Activated naive CD8-positive, alpha-beta T cell treated with anti-CD3 and anti-CD28 coated beads, Interleukin-2, amount 10 ng/mL, durations not matched to agents 7 days and 5 days (primary cell): ENCODE results near the gene NEMF. TPM values are rescaled to one million over a fixed set of nuclear protein-coding genes. Genes with fewer than 3 reads are reported as not detected.
"Not testable (repeated sequence)": the region's sequence is repeated elsewhere in the genome, so short reads cannot be mapped to it uniquely, and the experiment has no call there.

Source experiments
- ATAC-seq: fragments of 150-1000 bp; cut with Tn5 transposase; one replicate; pipeline ENCODE4 v1.10.0; 2021; ENCODE audit warnings: low read depth, moderate library complexity
- POLR2A ChIA-PET: fragments of 350-600 bp; sonication (Branson Sonifier 250); formaldehyde crosslinking; loops from one replicate; lab custom pipeline; 2021; ENCODE audit warnings: antibody characterized with exemption; lab: Charles Lee
- DNase-seq: peaks from one replicate; pipeline ENCODE4 v3.0.0; 2021
- H3K27ac Mint-ChIP-seq: one replicate; pipeline ENCODE4 v1.8.0; 2022; ENCODE audit warnings: mild to moderate bottlenecking, mixed read lengths
- H3K27me3 Mint-ChIP-seq: one replicate; pipeline ENCODE4 v1.8.0; 2022; ENCODE audit warnings: mild to moderate bottlenecking, moderate library complexity, mixed read lengths
- H3K36me3 Mint-ChIP-seq: one replicate; pipeline ENCODE4 v1.8.0; 2021; ENCODE audit warnings: mild to moderate bottlenecking, mixed read lengths
- H3K4me1 Mint-ChIP-seq: one replicate; pipeline ENCODE4 v1.8.0; 2021; ENCODE audit warnings: mixed read lengths
- H3K4me3 Mint-ChIP-seq: one replicate; pipeline ENCODE4 v1.8.0; 2022; ENCODE audit warnings: mild to moderate bottlenecking, moderate library complexity, mixed read lengths
- H3K9me3 Mint-ChIP-seq: one replicate; pipeline ENCODE4 v1.8.0; 2021; ENCODE audit warnings: mixed read lengths
- total RNA-seq, 2 experiments: library from RNA; stranded (reverse); gene quantifications; one replicate each; pipeline ENCODE4 v1.2.3, GENCODE V29; 2021

Gene NEMF
- total RNA-seq, 2 experiments from 2014 or later: 90.1 to 91.1 TPM

DNA sequence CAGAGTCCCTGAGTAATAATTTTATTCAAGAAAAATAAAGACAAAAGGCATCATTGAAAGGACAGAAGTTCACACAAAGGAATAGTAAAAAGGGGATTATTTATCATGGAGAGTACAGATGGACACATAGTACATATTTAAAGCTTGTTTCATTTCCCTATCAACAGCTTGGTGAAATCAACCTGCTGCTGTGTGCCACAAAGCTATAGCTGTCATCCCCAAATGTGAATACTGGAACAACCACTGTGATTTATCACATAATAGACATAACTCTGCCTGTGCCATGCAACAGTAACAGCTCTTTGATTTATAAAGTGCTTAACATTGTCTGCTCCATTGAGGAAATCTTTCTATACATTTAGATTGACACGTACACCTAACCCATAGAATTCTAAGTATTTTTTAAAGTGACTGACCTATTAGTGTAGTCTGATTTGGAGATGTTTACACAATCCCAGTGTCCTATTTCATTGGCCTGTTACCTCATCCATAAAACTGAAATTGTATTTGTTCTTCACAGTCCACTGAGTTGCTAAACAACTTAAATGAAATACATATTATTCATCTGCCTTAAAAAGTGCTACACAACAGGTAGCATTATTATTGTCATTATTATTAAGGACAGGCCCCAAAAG lies 3.3 kb downstream of the NEMF start:
- Mint-ChIP-seq H3K27me3 (no peaks in the 10 kb centered on the region), H3K9me3 (no peaks in the 10 kb centered on the region), H3K27ac (no peak overlapping the region), H3K4me1 (peaks cover 24% of the 10 kb centered on the region), H3K4me3 (no peak overlapping the region), H3K36me3 (peaks cover 27% of the 10 kb centered on the region)
- no peak for ATAC-seq
- POLR2A ChIA-PET: interaction anchor here (1.3 to 5.2 kb wide), 2 partner anchors 13 to 268 kb away, joined by 5 to 110 read pairs; partner anchors contain the start of gene VCPKMT
- no peak for DNase-seq

DNA sequence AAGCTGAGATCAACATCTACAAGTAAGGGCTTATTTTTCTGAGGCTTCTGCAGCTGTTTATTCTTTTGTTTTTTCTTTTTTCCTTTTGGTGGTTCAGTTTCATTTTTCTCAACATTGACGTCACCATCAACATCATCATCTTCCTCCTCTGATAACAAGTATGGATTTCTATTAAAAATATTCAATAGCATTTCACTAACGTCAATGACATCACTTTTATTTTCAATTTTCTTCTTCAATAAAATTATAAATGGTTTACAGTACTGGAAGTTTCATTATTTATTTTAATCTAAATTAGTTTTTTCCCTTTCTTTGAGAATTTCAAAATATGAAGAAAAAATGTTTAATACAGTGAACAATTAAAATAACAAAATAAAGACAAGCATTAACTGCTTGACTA lies 23.9 kb downstream of the NEMF start:
- POLR2A ChIA-PET: interaction anchor here (2.6 kb wide), 1 partner anchor 194 kb away, joined by 8 read pairs; the partner anchor contains the start of gene DNAAF2
- Mint-ChIP-seq H3K9me3 (no peaks in the 10 kb centered on the region), H3K4me1 (peaks cover 8% of the 10 kb centered on the region), H3K27ac (no peak overlapping the region), H3K27me3 (no peaks in the 10 kb centered on the region), H3K36me3 (peaks cover 43% of the 10 kb centered on the region), H3K4me3 (no peak overlapping the region)
- no peak for DNase-seq
- ATAC-seq: no peak

DNA sequence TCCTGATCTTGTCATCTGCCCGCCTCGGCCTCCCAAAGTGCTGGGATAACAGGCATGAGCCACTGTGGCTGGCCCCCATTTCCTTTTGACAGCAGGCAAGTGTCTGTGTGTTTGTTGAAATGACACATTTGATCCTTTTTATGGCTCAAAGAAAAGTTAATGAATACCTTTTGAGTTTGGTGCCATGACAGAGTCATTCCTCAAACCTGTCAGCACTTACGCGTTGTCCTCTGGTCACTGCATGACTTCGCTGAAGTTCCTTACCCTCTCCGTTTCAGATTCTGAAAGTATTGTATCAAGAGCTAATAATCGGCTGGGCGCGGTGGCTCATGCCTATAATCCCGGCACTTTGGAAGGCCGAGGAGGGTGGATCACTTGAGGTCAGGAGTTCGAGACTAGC lies 32.4 kb downstream of the NEMF start:
- Mint-ChIP-seq H3K36me3 (peaks cover 61% of the 10 kb centered on the region), H3K27ac (no peak overlapping the region)
- POLR2A ChIA-PET: no interaction called here

GRCh38 chr14:49816844-49817243 lies 35.7 kb downstream of the NEMF start:
- POLR2A ChIA-PET: no interaction called here
- no peak for ATAC-seq

More for the DNA sequence above, 32.4 kb downstream of the NEMF start:
- DNase-seq: no peak
- Mint-ChIP-seq H3K27me3 (no peaks in the 10 kb centered on the region), H3K4me3 (no peak overlapping the region), H3K4me1 (no peaks in the 10 kb centered on the region), H3K9me3 (peaks cover 6% of the 10 kb centered on the region)
- ATAC-seq: no peak

DNA sequence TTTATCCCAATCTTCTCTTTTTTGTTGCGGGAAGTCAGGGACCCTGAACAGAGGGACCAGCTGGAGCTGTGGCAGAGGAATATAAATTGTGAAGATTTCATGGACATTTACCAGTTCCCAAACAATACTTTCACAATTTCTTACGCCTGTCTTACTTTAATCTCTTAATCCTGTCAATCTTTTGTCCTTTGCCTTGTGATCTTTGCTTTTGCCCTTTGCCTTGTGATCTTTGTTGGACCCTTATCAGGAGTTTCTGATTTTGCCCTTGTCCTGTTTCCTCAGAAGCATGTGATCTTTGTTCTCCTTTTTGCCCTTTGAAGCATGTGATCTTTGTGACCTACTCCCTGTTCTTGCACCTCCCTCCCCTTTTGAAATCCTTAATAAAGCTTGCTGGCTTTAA lies 36.5 kb downstream of the NEMF start:
- H3K4me3 Mint-ChIP-seq, H3K27ac Mint-ChIP-seq, H3K4me1 Mint-ChIP-seq, DNase-seq, H3K9me3 Mint-ChIP-seq, POLR2A ChIA-PET, ATAC-seq, H3K27me3 Mint-ChIP-seq: not testable (repeated sequence)
- peaks cover 75% of the 10 kb centered on the region for H3K36me3 Mint-ChIP-seq

More at GRCh38 chr14:49816844-49817243, 35.7 kb downstream of the NEMF start:
- Mint-ChIP-seq H3K27me3 (no peaks in the 10 kb centered on the region), H3K27ac (no peak overlapping the region), H3K4me3 (no peak overlapping the region), H3K9me3 (peaks cover 8% of the 10 kb centered on the region), H3K4me1 (no peaks in the 10 kb centered on the region), H3K36me3 (peaks cover 71% of the 10 kb centered on the region)
- no peak for DNase-seq

GRCh38 chr14:49808780-49809179 lies 43.8 kb downstream of the NEMF start:
- H3K4me1 Mint-ChIP-seq: peaks cover 7% of the 10 kb centered on the region
- no peak for ATAC-seq
- no peak overlapping the region for H3K27ac Mint-ChIP-seq
- POLR2A ChIA-PET: no interaction called here
- peaks cover 1% of the 10 kb centered on the region for H3K9me3 Mint-ChIP-seq
- peaks cover 50% of the 10 kb centered on the region for H3K36me3 Mint-ChIP-seq
- DNase-seq: no peak
- H3K4me3 Mint-ChIP-seq: no peak overlapping the region
- H3K27me3 Mint-ChIP-seq: no peaks in the 10 kb centered on the region

- Mint-ChIP-seq H3K4me3 (no peak overlapping the region), H3K27ac (no peak overlapping the region), H3K27me3 (no peaks in the 10 kb centered on the region), H3K4me1 (no peaks in the 10 kb centered on the region), H3K36me3 (peaks cover 35% of the 10 kb centered on the region), H3K9me3 (no peaks in the 10 kb centered on the region)
- POLR2A ChIA-PET: no interaction called here
- DNase-seq: no peak
- ATAC-seq: no peak
These were observed 56.6 kb downstream of the NEMF start for GRCh38 chr14:49796025-49796424.

- no peaks in the 10 kb centered on the region for H3K9me3 Mint-ChIP-seq
- no peaks in the 10 kb centered on the region for H3K4me1 Mint-ChIP-seq
These were observed 60.0 kb downstream of the NEMF start for GRCh38 chr14:49792618-49793017.

DNA sequence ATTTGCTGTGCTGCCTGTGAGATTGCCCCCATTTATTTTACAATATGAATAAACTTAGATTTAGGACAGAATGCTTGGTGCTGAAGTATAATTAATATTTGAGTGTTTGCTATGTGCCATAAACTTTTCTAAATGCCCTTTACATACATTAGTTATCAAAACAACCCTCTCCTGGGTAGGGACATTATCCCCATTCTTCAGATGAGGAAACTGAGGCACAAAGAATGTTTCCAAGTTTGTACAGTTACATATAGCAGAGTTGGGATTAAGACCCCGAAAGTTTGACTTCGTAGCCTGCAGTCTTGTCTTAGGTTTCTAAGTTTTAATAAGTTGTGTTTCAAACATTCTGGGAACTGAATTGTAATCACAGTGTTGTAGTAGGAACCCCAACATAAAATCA lies 66.3 kb downstream of the NEMF start:
- Mint-ChIP-seq H3K9me3 (no peaks in the 10 kb centered on the region), H3K36me3 (peaks cover 41% of the 10 kb centered on the region), H3K4me3 (no peak overlapping the region), H3K4me1 (no peaks in the 10 kb centered on the region), H3K27me3 (no peaks in the 10 kb centered on the region), H3K27ac (no peak overlapping the region)
- ATAC-seq: no peak
- DNase-seq: no peak
- POLR2A ChIA-PET: no interaction called here

More at GRCh38 chr14:49792618-49793017, 60.0 kb downstream of the NEMF start:
- Mint-ChIP-seq H3K36me3 (peaks cover 42% of the 10 kb centered on the region), H3K27me3 (no peaks in the 10 kb centered on the region), H3K4me3 (no peak overlapping the region), H3K27ac (no peak overlapping the region)
- ATAC-seq: no peak
- POLR2A ChIA-PET: no interaction called here
- DNase-seq: no peak

DNA sequence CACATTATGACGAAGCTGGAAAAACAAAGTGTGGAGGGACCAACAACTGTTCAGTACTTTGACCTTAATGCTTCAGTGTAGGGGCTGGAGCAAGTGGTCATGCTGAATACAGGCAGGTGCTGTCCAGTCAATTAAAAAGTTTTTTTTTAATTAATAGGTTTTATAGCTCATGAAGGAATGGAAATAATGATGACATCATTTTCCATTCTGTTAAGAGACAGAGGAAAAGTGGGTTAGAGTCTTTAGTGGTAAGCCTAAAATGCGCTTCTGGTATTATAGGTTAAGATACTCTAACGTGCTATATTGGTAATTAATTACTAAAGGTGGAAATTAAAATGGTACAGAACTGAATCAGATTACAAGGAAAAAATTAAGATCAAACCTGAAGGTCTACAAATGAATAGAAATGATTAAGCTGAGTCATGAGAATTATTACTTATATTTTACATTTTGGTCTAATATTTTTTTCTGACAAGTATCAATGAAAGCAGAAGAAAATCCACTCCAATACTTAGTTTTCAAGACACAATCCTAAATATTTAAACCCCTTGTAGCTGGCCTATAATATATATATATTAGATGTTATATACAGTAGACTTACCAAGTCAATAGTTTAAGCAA lies 69.1 kb downstream of the NEMF start:
- H3K4me1 Mint-ChIP-seq: no peaks in the 10 kb centered on the region
- ATAC-seq: no peak
- POLR2A ChIA-PET: interaction anchor here (0.6 kb wide), 1 partner anchor 494 kb away, joined by 4 read pairs; no protein-coding TSS in a partner anchor
- H3K9me3 Mint-ChIP-seq: no peaks in the 10 kb centered on the region
- H3K27ac Mint-ChIP-seq: no peak overlapping the region
- H3K27me3 Mint-ChIP-seq: no peaks in the 10 kb centered on the region
- peaks cover 30% of the 10 kb centered on the region for H3K36me3 Mint-ChIP-seq
- H3K4me3 Mint-ChIP-seq: no peak overlapping the region
- DNase-seq: no peak

DNA sequence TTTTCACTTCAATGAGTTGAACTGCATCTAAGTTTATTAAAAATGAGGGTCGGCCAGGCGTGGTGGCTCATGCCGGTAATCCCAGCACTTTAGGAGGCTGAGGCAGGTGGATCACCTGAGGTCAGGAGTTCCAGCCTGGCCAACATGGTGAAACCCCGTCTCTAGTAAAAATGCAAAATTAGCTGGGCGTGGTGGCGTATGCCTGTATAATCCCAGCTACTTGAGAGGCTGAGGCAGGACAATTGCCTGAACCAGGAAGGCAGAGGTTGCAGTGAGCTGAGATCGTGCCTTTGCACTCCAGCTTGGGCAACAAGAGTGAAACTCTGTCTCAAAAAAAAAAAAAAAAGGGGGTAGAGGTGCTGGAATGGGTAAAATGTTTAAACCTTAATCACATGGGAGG lies 71.5 kb downstream of the NEMF start:
- POLR2A ChIA-PET: interaction anchor here (0.6 to 2.4 kb wide), 2 partner anchors 13 to 320 kb away, joined by 3 to 16 read pairs; partner anchors contain the start of gene KLHDC2
- H3K27me3 Mint-ChIP-seq, ATAC-seq, H3K9me3 Mint-ChIP-seq, H3K4me3 Mint-ChIP-seq, H3K4me1 Mint-ChIP-seq, DNase-seq: not testable (repeated sequence)
- Mint-ChIP-seq H3K36me3 (peaks cover 29% of the 10 kb centered on the region), H3K27ac (peak overlapping the region; percentile 22)

DNA sequence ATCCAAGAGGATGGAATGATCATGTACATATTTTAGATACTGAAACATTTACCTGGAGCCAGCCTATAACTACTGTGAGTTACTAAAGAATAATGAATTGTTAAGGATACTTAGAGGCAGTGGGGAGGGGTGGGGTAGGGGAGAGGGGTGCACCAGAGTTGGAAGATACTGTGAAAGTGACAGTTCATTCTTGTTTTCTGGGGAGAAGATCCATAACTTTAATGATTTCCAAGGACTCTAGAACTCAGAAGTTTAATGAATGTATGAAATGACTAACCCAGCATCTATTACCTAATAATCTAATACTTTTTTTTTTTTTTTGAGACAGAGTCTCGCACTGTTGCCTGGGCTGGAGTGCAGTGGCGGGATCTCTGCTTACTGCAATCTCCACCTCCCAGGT lies 74.2 kb downstream of the NEMF start:
- Mint-ChIP-seq H3K4me3 (no peak overlapping the region), H3K36me3 (peaks cover 24% of the 10 kb centered on the region), H3K9me3 (no peaks in the 10 kb centered on the region), H3K27ac (no peak overlapping the region), H3K27me3 (no peaks in the 10 kb centered on the region), H3K4me1 (peaks cover 8% of the 10 kb centered on the region)
- no peak for DNase-seq
- ATAC-seq: no peak
- POLR2A ChIA-PET: no interaction called here

GRCh38 chr14:49774106-49774505 lies 78.5 kb downstream of the NEMF start:
- Mint-ChIP-seq H3K9me3 (no peaks in the 10 kb centered on the region), H3K27ac (no peak overlapping the region), H3K27me3 (no peaks in the 10 kb centered on the region), H3K4me1 (peaks cover 23% of the 10 kb centered on the region), H3K36me3 (peaks cover 17% of the 10 kb centered on the region), H3K4me3 (no peak overlapping the region)
- POLR2A ChIA-PET: interaction anchor here (0.7 kb wide), 1 partner anchor 154 kb away, joined by 3 read pairs; the partner anchor contains the start of gene RPL36AL
- no peak for DNase-seq
- no peak for ATAC-seq

DNA sequence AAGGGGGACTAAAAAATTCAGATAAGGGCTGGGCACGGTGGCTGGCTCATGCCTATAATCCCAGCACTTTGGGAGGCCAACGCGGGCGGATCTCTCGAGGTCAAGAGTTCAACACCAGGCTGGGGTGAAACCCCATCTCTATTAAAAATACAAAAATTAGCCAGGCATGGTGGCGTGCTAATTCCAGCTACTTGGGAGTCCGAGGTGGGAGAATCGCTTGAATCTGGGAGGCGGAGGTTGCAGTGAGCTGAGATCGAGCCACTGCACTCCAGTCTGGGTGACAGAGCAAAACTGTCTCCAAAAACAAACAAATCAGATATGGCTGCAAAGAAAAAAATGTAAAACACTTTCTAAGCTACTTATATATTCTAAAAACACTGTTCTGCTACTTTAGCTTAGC lies 80.9 kb downstream of the NEMF start:
- H3K4me3 Mint-ChIP-seq, H3K27me3 Mint-ChIP-seq, H3K27ac Mint-ChIP-seq, ATAC-seq, H3K36me3 Mint-ChIP-seq, H3K9me3 Mint-ChIP-seq, DNase-seq: not testable (repeated sequence)
- peaks cover 33% of the 10 kb centered on the region for H3K4me1 Mint-ChIP-seq
- POLR2A ChIA-PET: interaction anchor here (0.8 to 1.8 kb wide), 2 partner anchors 137 to 345 kb away, joined by 3 to 4 read pairs; partner anchors contain the start of gene DNAAF2
